Suppressor macrophage (primary cell): ENCODE measurements around the gene LAMA3.

Experiments
- DNase-seq, 4 experiments: peaks; one replicate each; pipeline ENCODE4 v3.0.0-alpha.2; 2020 to 2022

Gene LAMA3

GRCh38 chr18:23918395-23919032, 229.3 kb downstream of the LAMA3 start:
- peak; percentile 81 to 91 (median 87) for DNase-seq

- DNase-seq = no peak
These were observed 230.8 kb downstream of the LAMA3 start for GRCh38 chr18:23920054-23920453.

- no peak for DNase-seq
These were observed 232.5 kb downstream of the LAMA3 start for GRCh38 chr18:23921716-23922285.

GRCh38 chr18:23922939-23923338, 233.7 kb downstream of the LAMA3 start:
- DNase-seq = no peak

GRCh38 chr18:23924813-23925212, 235.6 kb downstream of the LAMA3 start:
- no peak for DNase-seq

GRCh38 chr18:23926571-23926970, 237.3 kb downstream of the LAMA3 start:
- DNase-seq = no peak

- no peak for DNase-seq
These were observed 238.8 kb downstream of the LAMA3 start for GRCh38 chr18:23927821-23928746.

- no peak for DNase-seq
These were observed 240.2 kb downstream of the LAMA3 start for GRCh38 chr18:23929362-23929930.

GRCh38 chr18:23930002-23930401, 240.7 kb downstream of the LAMA3 start:
- DNase-seq = no peak

- no peak for DNase-seq
These were observed 243.3 kb downstream of the LAMA3 start for GRCh38 chr18:23932385-23933067.

- no peak for DNase-seq
These were observed 244.2 kb downstream of the LAMA3 start for GRCh38 chr18:23933407-23933806.

GRCh38 chr18:23934252-23934651, 245.0 kb downstream of the LAMA3 start:
- no peak for DNase-seq

GRCh38 chr18:23934863-23935262, 245.6 kb downstream of the LAMA3 start:
- no peak for DNase-seq

- no peak for DNase-seq
These were observed 246.6 kb downstream of the LAMA3 start for GRCh38 chr18:23935804-23936203.

GRCh38 chr18:23936381-23936958, 247.2 kb downstream of the LAMA3 start:
- DNase-seq = no peak

- DNase-seq = no peak
These were observed 248.9 kb downstream of the LAMA3 start for GRCh38 chr18:23938043-23938756.

- no peak for DNase-seq
These were observed 249.7 kb downstream of the LAMA3 start for GRCh38 chr18:23938901-23939341.

- DNase-seq = no peak
These were observed 250.1 kb downstream of the LAMA3 start for GRCh38 chr18:23939366-23939765.

- no peak for DNase-seq
These were observed 250.6 kb downstream of the LAMA3 start for GRCh38 chr18:23939896-23940295.

GRCh38 chr18:23941791-23942190, 252.5 kb downstream of the LAMA3 start:
- no peak for DNase-seq

- no peak for DNase-seq
These were observed 253.9 kb downstream of the LAMA3 start for GRCh38 chr18:23943104-23943503.
